Hepatocyte (in vitro differentiated cells): Measurements from ENCODE around the gene SERTAD3.

Source experiments
- EZH2 ChIP-seq: fragments of 200-600 bp; sonication (generic); IDR thresholded peaks from 2 replicates; pipeline ENCODE4 v1.6.1; 2016; ENCODE audit warnings: antibody characterized with exemption, mild to moderate bottlenecking, borderline replicate concordance
- TF ChIP-seq, protein P1 (sequence below): fragments of 200-600 bp; sonication (generic); IDR thresholded peaks from 2 replicates; pipeline ENCODE4 v1.5.1; 2016; ENCODE audit warnings: antibody characterized with exemption, mild to moderate bottlenecking; ENCODE audit not compliant: poor library complexity

DNA sequence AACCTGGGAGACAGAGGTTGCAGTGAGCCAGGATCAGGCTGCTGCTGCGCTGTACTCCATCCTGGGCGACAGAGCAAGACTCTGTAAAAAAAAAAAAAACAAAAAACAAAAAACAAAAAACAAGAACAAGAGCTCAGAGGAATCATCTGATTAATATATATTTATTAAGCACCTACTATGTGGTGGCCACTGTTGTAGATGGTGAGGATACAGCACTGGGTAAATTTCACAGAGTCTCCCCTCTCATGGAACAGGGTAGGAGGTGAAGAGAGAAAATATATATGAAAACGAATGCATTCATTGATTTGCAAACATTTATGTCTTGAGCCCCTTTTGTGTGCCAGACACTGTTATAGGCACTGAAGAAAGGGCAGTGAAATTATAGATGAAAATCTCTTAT is 12.4 kb downstream of the SERTAD3 start:
- TF ChIP-seq, protein P1, sequence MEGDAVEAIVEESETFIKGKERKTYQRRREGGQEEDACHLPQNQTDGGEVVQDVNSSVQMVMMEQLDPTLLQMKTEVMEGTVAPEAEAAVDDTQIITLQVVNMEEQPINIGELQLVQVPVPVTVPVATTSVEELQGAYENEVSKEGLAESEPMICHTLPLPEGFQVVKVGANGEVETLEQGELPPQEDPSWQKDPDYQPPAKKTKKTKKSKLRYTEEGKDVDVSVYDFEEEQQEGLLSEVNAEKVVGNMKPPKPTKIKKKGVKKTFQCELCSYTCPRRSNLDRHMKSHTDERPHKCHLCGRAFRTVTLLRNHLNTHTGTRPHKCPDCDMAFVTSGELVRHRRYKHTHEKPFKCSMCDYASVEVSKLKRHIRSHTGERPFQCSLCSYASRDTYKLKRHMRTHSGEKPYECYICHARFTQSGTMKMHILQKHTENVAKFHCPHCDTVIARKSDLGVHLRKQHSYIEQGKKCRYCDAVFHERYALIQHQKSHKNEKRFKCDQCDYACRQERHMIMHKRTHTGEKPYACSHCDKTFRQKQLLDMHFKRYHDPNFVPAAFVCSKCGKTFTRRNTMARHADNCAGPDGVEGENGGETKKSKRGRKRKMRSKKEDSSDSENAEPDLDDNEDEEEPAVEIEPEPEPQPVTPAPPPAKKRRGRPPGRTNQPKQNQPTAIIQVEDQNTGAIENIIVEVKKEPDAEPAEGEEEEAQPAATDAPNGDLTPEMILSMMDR, result no peak
- TF ChIP-seq EZH2, result no peak
